PFSK-1 (cell line): ENCODE results near the gene LRP4.

Experiments used
- FOXP2 ChIP-seq: optimal IDR thresholded peaks from 2 replicates; pipeline ENCODE3; 2011; ENCODE audit warnings: borderline replicate concordance, control low read depth, inconsistent platforms; ENCODE audit not compliant: insufficient read depth; ENCODE audit errors: extremely low read length, extremely low read depth
- POLR2AphosphoS5 ChIP-seq: IDR thresholded peaks from 2 replicates; pipeline ENCODE4 v1.6.1; 2012; ENCODE audit warnings: low read depth, mild to moderate bottlenecking, control low read depth, low read length, moderate library complexity
- REST ChIP-seq, 2 experiments: IDR thresholded peaks; 2 replicates each; pipeline versions ENCODE4 v1.6.1 to v1.8.0; 2011 to 2012; ENCODE audit warnings: low read depth in 2 of 2, low read length in 2 of 2, control low read depth in 1 of 2, inconsistent platforms in 1 of 2, mild to moderate bottlenecking in 1 of 2, moderate library complexity in 1 of 2; ENCODE audit not compliant: insufficient read depth in 1 of 2
- SIN3A ChIP-seq: IDR thresholded peaks from 2 replicates; pipeline ENCODE4 v1.6.1; 2012; ENCODE audit warnings: mild to moderate bottlenecking, low read length, moderate library complexity, borderline replicate concordance; ENCODE audit not compliant: insufficient read depth
- TAF1 ChIP-seq: IDR thresholded peaks from 2 replicates; pipeline ENCODE4 v1.6.1; 2012; ENCODE audit warnings: low read length, control low read depth, borderline replicate concordance; ENCODE audit not compliant: insufficient read depth

The LRP4 gene

GRCh38 chr11:46900091-46900746 is 18.1 kb downstream of the LRP4 start:
- TF ChIP-seq REST (IDR thresholded peaks at IDR 0.05; ENCODE audit: insufficient read depth in 1 of 2, low read depth in 2 of 2, low read length in 2 of 2), result peak in 1 of 2 experiments; percentile 24; a peak in 1 of 4 replicates
- no peak for TF ChIP-seq POLR2AphosphoS5
- no peak for TF ChIP-seq FOXP2
- no peak for TF ChIP-seq TAF1
- TF ChIP-seq SIN3A, result no peak

DNA sequence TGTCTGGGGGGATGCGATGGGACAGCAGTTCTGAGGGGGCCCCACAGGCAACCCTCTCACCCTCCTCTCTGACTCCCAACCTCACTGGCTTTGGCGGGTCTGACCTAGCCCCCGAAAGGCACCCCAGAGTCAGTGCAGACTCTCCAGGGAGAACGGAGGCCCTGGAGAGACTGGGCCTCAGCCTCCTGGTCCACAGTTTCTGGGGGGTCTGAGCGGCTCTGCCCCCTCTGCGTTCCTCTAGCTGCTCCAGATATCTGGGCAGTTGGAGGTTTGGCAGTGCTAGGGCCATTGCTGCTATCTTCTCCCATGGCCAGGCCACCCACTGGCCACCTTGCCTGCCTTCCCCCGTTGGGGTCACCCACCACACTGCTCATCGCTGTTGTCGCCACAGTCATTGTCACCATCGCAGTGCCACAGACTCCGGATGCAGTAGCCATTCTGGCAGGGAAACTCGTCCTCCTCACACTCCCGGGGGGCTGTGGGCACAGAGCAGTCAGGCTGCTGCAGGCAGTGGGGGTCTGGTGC is 18.8 kb downstream of the LRP4 start:
- TF ChIP-seq REST (IDR thresholded peaks at IDR 0.05; ENCODE audit: insufficient read depth in 1 of 2, low read depth in 2 of 2, low read length in 2 of 2), result no peak
- TF ChIP-seq FOXP2, result no peak
- no peak for TF ChIP-seq TAF1
- no peak for TF ChIP-seq POLR2AphosphoS5
- no peak for TF ChIP-seq SIN3A

DNA sequence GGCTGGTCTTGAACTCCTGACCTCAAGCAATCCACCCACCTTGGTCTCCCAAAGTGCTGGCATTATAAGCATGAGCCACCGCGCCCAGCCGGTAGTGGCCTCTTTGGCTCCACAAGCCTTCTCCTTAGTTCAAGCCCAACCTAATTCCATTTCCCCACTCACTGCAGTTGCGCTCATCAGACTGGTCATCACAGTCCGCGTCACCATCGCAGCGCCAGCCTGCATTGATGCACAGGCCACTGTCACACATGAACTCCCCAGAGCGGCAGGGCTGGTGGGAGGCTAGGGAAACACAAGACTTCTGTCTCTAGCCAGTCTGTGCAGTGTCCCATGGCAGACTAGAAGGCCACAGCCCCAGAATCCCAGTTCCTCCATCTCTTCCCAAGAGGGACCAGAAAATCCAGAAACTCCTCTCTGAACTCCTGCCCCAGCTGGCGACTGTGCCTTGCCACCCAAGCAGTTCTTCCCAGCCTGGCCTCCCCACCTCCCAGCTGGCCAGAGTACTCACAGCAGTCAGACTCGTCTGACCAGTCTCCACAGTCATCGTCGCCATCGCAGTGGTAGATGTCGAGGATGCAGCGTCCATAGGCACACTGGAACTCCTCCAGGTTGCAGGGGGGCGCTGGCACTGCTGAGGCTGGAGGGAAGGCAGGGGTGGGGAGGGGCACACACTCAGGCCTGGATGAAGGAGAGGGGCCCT is 19.8 kb downstream of the LRP4 start:
- TF ChIP-seq FOXP2 (no peak), SIN3A (no peak), POLR2AphosphoS5 (no peak), TAF1 (no peak), REST (IDR thresholded peaks at IDR 0.05; ENCODE audit: insufficient read depth in 1 of 2, low read depth in 2 of 2, low read length in 2 of 2) (no peak)

GRCh38 chr11:46896719-46897406 is 21.5 kb downstream of the LRP4 start:
- TF ChIP-seq TAF1, result no peak
- no peak for TF ChIP-seq SIN3A
- TF ChIP-seq REST (IDR thresholded peaks at IDR 0.05; ENCODE audit: insufficient read depth in 1 of 2, low read depth in 2 of 2, low read length in 2 of 2), result no peak
- no peak for TF ChIP-seq POLR2AphosphoS5
- no peak for TF ChIP-seq FOXP2
